GM21526 (cell line): ENCODE results near the gene PTEN.

ENCODE experiments used
- ATAC-seq: cut with Tn5 transposase; IDR thresholded peaks from one replicate; pipeline ENCODE4 v1.9.1; 2021; ENCODE audit warnings: moderate library complexity; ENCODE audit not compliant: unreplicated experiment, low FRiP score

The PTEN gene

DNA sequence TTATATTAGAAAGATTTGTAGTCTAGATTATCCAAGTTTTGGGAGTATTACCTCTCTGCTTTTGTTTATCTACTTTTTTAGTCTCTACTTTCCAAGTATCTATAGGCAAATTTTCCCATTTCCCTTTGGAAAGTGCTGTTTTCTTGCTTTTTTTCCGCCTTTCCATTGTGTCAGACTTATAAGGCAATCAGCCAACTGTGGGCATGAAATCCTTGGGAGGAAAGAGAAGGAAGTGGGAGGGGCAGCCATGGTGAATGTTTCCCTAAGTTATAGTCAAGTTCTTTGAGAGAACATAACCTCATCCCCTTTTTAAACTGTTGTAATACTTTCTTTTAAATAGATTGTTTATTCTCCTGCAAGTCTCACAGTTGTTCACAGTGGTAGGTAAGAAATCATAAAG, 52.6 kb downstream of the PTEN start:
- no peak for ATAC-seq

DNA sequence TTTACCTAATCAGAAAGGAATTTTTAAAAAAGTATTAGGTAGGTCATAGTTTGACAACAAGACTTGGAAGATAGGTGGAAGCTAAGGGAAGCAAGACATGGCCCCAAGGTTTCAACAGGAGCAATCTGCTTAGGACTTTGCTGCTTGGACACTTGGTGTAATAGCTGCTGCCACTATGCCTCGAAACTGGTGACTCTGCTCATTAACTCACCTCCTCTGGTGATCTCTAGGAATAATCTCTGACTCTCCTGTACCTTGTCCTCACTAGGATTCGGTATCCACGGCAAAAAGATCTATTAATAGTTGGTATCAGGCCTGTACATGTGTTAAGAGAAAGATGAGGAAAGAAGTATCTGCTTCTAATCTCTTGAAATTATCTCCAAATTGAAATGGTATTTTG, 53.1 kb downstream of the PTEN start:
- no peak for ATAC-seq

DNA sequence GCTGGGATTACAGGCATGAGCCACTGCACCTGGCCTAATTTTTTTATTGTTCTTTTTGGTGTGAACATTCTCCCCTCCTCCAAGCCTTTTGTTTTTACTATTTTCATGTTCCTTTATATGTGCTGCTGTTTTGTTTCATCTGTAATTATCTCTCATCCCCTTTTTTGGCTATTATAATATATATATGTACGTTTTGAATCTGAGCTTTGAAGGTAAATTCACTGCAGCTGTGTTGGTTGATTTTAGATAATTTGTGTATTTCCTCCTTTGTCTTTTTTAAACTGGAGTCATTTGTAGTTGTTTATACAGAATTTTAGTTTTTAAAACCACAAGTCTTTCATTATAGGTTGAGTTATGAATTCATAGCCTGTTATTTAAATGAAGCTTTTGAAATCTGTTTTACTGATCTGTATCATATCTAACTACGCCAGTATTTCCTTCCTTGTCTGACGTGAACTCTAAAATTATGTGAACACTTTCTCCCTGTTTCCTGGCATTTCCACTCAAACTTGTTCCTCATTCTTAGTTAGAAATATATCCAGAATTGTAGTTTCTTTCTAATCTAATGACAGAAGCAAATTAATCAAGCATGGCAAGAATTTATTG, 54.9 kb downstream of the PTEN start:
- ATAC-seq: no peak

GRCh38 chr10:87920538-87920937, 57.1 kb downstream of the PTEN start:
- ATAC-seq: no peak

DNA sequence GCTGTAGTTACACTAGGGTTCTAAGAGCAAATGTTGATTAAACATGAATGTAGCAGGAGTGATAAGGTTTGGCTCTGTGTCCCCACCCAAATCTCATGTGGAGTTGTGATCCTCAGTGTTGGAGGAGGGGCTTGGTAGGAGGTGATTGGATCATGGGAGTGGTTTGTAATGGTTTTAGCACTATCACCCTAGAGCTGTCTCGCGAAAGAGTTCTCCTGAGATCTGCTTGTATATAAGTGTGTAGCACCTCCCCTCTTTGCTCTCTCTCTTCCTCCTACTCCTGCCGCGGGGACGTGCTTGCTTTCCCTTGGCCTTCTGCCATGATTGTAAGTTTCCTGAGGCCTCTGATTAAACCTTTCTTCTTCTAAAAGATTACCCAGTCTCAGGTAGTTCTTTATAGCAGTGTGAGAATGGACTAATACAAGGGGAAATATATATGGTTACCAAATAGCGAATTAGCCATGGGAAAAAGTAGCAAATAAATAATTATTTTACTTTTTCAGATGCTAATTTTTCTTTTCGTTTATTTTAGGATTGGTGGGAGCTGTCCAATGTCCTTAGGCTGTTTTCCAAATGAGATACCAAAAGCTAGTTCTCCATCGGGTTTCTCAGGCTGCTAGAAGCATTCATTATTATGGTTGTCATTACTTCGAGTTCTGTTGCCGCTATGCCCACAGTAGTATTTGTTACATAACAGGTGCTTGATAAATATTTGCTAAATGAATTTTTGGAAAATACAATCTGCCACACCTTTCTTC, 58.7 kb downstream of the PTEN start:
- no peak for ATAC-seq

GRCh38 chr10:87923233-87923632, 59.8 kb downstream of the PTEN start:
- ATAC-seq: no peak

DNA sequence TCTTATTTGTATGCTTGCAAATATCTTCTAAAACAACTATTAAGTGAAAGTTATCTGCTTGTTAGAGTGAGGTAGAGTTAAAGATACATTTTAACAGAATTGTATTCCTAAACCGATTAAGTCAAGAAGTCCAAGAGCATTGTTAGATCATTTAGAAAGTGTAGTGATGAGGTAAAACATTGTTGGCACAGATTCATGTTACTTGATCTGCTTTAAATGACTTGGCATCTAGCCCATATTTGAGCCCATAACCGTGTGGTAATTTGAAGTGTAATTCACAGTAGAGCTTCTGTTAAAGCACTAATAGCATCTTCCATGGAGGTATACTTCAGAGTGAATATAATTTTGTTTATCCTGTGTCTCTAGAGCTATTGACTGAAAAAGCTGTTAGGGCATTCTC, 62.1 kb downstream of the PTEN start:
- ATAC-seq: no peak

GRCh38 chr10:87927091-87927490, 63.7 kb downstream of the PTEN start:
- no peak for ATAC-seq

DNA sequence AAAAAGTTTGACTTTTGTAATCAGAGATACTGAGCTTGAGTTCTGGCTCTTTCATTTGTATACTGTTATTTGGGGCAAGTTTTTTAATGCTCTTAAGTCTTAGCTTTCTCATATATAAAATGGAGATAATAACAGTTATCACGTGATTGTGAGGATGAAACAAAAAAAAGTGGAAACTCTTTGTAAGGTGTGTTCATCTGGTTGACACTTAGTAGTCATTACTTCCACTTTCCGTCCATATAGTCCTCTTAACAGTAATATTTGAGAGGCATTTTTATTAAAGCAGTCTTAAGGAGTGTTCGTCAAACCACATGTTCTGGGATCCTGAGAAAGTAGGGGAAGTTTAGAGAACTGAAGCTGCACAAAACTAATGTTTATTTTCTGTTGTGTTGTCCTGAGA, 65.6 kb downstream of the PTEN start:
- ATAC-seq: no peak

GRCh38 chr10:87930141-87930540, 66.7 kb downstream of the PTEN start:
- ATAC-seq: no peak

DNA sequence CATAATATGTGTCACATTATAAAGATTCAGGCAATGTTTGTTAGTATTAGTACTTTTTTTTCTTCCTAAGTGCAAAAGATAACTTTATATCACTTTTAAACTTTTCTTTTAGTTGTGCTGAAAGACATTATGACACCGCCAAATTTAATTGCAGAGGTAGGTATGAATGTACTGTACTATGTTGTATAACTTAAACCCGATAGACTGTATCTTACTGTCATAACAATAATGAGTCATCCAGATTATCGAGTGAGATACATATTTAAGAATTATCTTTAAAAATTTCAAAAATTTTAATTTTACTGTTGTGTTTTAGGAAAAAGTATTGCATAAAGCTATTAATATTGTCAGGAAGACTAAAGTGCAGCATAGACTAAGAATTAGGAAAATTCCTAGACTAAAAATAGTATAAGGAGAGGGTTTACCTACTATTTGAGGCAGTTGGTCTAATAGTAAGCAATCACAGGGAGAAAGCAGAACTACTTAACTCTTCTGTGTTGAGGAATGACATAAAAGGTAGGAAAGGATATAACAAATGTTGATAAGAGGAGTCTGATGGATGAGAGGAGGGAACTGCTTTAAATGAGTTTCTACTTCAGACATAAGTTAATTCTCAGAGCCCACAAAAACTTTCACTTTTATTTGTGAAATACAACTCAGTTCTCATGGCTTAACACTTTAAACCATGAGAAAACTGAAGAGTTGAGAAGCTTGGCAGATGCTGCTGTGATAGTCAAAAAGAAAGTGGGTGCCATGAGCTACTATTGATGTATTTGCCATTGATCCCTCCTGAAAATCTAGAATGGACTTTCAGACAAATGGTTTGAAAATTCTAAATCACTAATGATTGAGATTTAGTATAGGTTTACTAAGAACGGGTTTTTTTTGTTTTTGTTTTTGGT, 67.8 kb downstream of the PTEN start:
- ATAC-seq: no peak

GRCh38 chr10:87931836-87932230, 68.4 kb downstream of the PTEN start:
- ATAC-seq: no peak

GRCh38 chr10:87935290-87936141, 72.1 kb downstream of the PTEN start:
- no peak for ATAC-seq

DNA sequence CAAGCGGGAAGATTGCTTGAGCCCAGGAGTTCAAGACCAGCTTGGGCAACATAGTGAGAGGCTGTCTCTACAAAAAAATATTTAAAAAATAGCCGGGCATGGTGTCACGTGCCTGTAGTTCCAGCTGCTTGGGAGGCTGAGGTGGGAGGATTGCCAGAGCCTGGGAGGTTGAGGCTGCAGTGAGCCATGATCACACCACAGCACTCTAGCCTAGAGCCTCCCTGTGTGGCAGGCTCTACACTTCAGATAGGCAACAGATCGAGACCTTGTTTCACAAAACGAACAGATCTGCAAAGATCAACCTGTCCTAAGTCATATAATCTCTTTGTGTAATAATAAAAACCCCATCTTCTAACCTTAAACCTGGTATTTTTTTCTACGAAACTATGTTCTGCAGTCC, 76.8 kb downstream of the PTEN start:
- no peak for ATAC-seq

DNA sequence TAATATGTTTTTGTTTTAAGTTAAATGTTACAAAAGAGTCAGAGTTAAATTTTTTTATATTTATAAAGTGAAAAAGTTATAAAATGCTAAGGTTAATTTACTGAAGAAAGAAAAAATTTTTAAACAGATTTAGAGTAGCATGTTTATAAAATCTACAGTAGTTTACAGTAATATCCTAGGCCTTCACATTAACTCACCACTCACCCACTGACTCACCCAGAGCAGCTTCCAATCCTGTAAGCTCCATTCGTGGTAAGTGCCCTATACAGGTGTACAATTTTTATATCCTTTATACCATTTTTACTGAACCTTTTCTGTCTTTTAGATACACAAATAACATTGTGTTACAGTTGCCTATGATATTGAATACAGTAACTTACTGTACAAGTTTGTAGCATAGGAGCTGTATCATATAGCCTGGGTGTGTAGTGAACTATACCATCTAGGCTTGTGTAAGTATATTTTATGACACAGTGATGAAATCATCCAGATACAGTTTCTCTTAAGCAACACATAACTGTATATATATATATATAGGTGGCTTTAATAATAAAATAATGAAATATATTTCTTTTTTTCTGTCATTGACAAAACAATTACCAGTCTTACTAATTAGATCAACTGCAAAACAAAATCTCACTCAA, 79.6 kb downstream of the PTEN start:
- ATAC-seq: no peak

DNA sequence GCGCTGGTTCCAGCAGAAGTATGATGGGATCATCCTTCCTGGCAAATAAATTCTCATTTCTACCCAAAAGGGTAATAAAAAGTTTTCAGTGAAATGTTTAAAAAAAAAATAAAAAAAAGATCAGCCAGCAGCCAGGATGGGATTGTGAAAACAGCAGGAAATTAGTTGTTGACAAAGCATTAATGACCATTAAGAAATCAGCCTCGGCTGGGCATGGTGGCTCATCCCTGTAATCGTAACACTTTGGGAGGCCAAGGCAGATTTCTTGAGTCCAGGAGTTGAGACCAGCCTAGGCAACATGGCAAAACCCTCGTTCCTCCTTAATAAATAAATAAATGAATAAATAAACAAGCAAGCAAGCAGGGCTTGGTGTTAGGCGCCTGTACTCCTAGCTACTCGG, 82.6 kb downstream of the PTEN start:
- no peak for ATAC-seq

- ATAC-seq: no peak
These were observed 89.2 kb downstream of the PTEN start for GRCh38 chr10:87952612-87953011.

DNA sequence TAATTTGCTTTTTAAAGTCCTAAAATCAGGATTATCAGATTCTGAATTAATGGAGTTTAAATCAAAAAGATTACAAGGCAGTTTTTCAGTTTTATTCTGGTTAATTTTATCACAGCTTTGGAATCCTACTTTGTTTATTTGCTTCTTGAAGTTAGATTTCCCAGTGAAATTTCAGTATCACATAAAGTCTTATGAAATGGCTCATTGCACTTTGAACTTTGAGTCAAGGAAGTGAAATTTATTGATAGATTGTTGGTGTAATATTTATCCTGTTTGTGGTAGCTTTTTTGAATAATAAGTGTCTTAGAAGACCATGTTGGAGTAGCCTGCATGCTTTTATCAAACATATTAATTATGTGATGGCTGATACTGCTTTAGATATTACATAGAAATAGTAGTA, 92.6 kb downstream of the PTEN start:
- no peak for ATAC-seq

- no peak for ATAC-seq
These were observed 94.3 kb downstream of the PTEN start for GRCh38 chr10:87957702-87958101.

DNA sequence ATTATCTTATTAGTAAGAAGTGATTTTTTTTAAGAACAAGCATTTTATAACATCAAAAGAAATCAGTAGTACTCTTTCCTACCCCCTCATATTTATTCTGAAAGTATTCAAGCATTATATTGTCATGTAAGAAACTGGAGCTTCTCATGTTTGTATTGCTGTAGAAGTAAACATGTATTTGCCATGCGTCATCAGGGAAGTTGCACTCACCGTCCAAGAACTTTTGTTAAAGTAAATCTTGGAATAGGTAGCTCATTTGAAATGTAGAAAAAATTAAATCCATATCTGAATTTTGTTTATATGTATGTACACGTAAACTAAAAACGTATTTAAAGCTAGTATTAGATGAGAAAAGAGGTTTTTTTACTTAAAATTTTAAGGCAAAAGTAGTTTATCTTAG, 96.8 kb downstream of the PTEN start:
- no peak for ATAC-seq
